Heart right ventricle (tissue), 16 donors: Measurements from ENCODE around the gene BOK. TPM values are rescaled to one million over a fixed set of nuclear protein-coding genes. Genes with fewer than 3 reads are reported as not detected.

ENCODE experiments used
- ATAC-seq, 8 donors: fragments of 200-7000 bp; cut with Tn5 transposase; one replicate each; pipeline ENCODE4 v1.9.1; 2020; ENCODE audit warnings: mild to moderate bottlenecking in 8 of 8, moderate library complexity in 8 of 8, moderate number of reproducible peaks in 1 of 8
- DNase-seq, 2 donors: peaks; one replicate each; pipeline ENCODE4 v3.0.0-alpha.2; 2020
- H3K27ac ChIP-seq, 10 donors: fragments of 200-600 bp; sonication (generic) in 2 of 10; one replicate each; pipeline versions ENCODE4 v1.5.0 to v1.8.0; 2020 to 2022; ENCODE audit warnings: mild to moderate bottlenecking in 3 of 10
- H3K27me3 ChIP-seq, 7 donors: fragments of 200-600 bp; one replicate each; pipeline ENCODE4 v1.8.0; 2021 to 2022; ENCODE audit warnings: mild to moderate bottlenecking in 2 of 7
- H3K36me3 ChIP-seq, 9 donors: fragments of 200-600 bp; sonication (generic) in 1 of 9; one replicate each; pipeline versions ENCODE4 v1.5.0 to v1.8.0; 2020 to 2022; ENCODE audit warnings: mild to moderate bottlenecking in 2 of 9
- H3K4me1 ChIP-seq, 9 donors: fragments of 200-600 bp; sonication (generic) in 1 of 9; one replicate each; pipeline versions ENCODE4 v1.5.0 to v1.8.0; 2020 to 2022; ENCODE audit warnings: mild to moderate bottlenecking in 4 of 9
- H3K4me3 ChIP-seq, 10 donors: fragments of 200-600 bp; sonication (generic) in 2 of 10; one replicate each; pipeline versions ENCODE4 v1.5.0 to v1.8.0; 2020 to 2022; ENCODE audit warnings: mild to moderate bottlenecking in 7 of 10, moderate library complexity in 2 of 10
- H3K9me3 ChIP-seq, 11 donors: fragments of 200-600 bp in 10 of 11; sonication (generic) in 2 of 11; one replicate each; pipeline versions ENCODE4 v1.5.0 to v1.8.0; 2013 to 2022; ENCODE audit warnings: mild to moderate bottlenecking in 2 of 11, control low read depth in 1 of 11, moderate library complexity in 1 of 11
- CTCF ChIP-seq, 9 donors: fragments of 200-600 bp; sonication (generic) in 2 of 9; IDR thresholded peaks; one replicate each; pipeline versions ENCODE4 v1.5.0 to v1.8.0; 2021 to 2022; ENCODE audit warnings: antibody characterized with exemption in 9 of 9, mild to moderate bottlenecking in 5 of 9, moderate library complexity in 1 of 9
- WGBS, 2 donors: extraction: QIAGEN DNeasy Blood & Tissue Kit; methylation state at CpG; one replicate each; pipeline ENCODE4 v1.1.7; 2013; ENCODE audit warnings: inconsistent platforms in 1 of 2; 5-methylcytosine and 5-hydroxymethylcytosine counted together
- intact Hi-C, 10 donors: fragments of 100-400 bp; cut with DNase I; formaldehyde crosslinking; loops; one replicate each; pipeline versions ENCODE4 v1.11.1 to v1.14.2; 2022
- polyA plus RNA-seq, 2 donors: library from polyadenylated mRNA; stranded (reverse); fragments of 200-250 nt; gene quantifications; one replicate each; pipeline ENCODE4 v1.2.3, GENCODE V29; 2013
- total RNA-seq, 10 donors: library from RNA; stranded (reverse); fragmentation: NEBNext Ultra II Directional in 3 of 10; extraction: Animal tissue kit (Norgen Biotek cat#: 25700) in 3 of 10; gene quantifications; one replicate each; pipeline versions ENCODE4 v1.2.1 to v1.2.4, GENCODE V29; 2021 to 2023
- donor health status: Arrhythmogenic right ventricular cardiomyopathy.
- donor health status: ischemic (EF 13 %, LVEDD 7.1; RV severe dilation, severe dysfunction).
- donor health status: healthy with polysubstance abuse.
- donor health status: DM: no; HTN: yes; CAD: no.
- donor health status: DM: no; HTN: no; CAD: no.
- donor health status: ischemic (EF 25% LVEDD 6.9; RV normal size, moderate dysfunction).
- donor health status: ischemic (EF 25% LVEDD 5.7; RV mildly dilated, moderate dysfunction).
- donor health status: healthy.
- donor health status: DM: yes; HTN: yes; CAD: no.
- donor health status: Ischemic cardiomyopathy.
- donor health status: ischemic (EF 35%, LVEDD 5.7; RV mildly dilated, moderate dysfunction).
- donor health status: nonischemic (EF 11% LVEDD 7.7; RV severe dilation, severe dysfunction).
- donor health status: DM: yes; HTN: yes; CAD: no.
- donor health status: PGD.
- donor health status: ischemic (EF 29% LVEDD 5.4; RV normal size, mild dysfunction).
- donor health status: nonischemic (EF 23%, LVEDD 6.1; RV moderate dilation, normal function).

Gene BOK
- total and polyA plus RNA-seq, 12 donors = 1.6 to 15.6 (median 3.3) TPM

GRCh38 chr2:241539616-241540374 lies 18.8 kb upstream of the BOK start:
- no peak overlapping the region for H3K4me3 ChIP-seq
- no peak overlapping the region for H3K27ac ChIP-seq
- H3K36me3 ChIP-seq = no peaks in the 10 kb centered on the region
- H3K27me3 ChIP-seq = peaks cover 0 to 36% (median 10%) of the 10 kb centered on the region in 7 donors
- intact Hi-C loops = no loop called here
- no peak for TF ChIP-seq CTCF (IDR thresholded peaks at IDR 0.05)
- DNase-seq (no peak), ATAC-seq (peak in 1 of 8 donors; percentile 6)
- peaks cover 8 to 22% (median 17%) of the 10 kb centered on the region in 9 donors for H3K4me1 ChIP-seq
- no peaks in the 10 kb centered on the region for H3K9me3 ChIP-seq
- 96 to 97% methylated on average over 11 of the region's 11 CpGs for WGBS, 2 donors

- intact Hi-C loops = no loop called here
- Histone ChIP-seq H3K27ac (peak overlapping the region in 3 of 10 donors; percentile 17 to 51 (median 42)), H3K27me3 (peaks cover 0 to 36% (median 10%) of the 10 kb centered on the region in 7 donors)
Observed at GRCh38 chr2:241540401-241540770, 18.2 kb upstream of the BOK start.

GRCh38 chr2:241540771-241541561 lies 17.6 kb upstream of the BOK start:
- no peaks in the 10 kb centered on the region for H3K36me3 ChIP-seq
- TF ChIP-seq CTCF (IDR thresholded peaks at IDR 0.05) = no peak
- 10% methylated on average over 58 to 68 of the region's 68 CpGs for WGBS, 2 donors
- ATAC-seq (peak; percentile 30 to 77 (median 67)), DNase-seq (peak in 1 of 2 donors; percentile 61)
- peaks cover 0 to 36% (median 10%) of the 10 kb centered on the region in 7 donors for H3K27me3 ChIP-seq
- no peaks in the 10 kb centered on the region for H3K9me3 ChIP-seq
- peak overlapping the region in 9 of 10 donors; percentile 22 to 51 (median 41) for H3K4me3 ChIP-seq
- intact Hi-C loops = no loop called here
- peak overlapping the region in 3 of 10 donors; percentile 17 to 51 (median 42) for H3K27ac ChIP-seq
- peaks cover 8 to 27% (median 17%) of the 10 kb centered on the region in 9 donors for H3K4me1 ChIP-seq

More at GRCh38 chr2:241540401-241540770, 18.2 kb upstream of the BOK start:
- no peak for DNase-seq
- Histone ChIP-seq H3K36me3 (no peaks in the 10 kb centered on the region), H3K4me3 (peak overlapping the region in 9 of 10 donors; percentile 22 to 51 (median 41)), H3K4me1 (peaks cover 8 to 24% (median 17%) of the 10 kb centered on the region in 9 donors), H3K9me3 (no peaks in the 10 kb centered on the region)
- ATAC-seq = peak in 4 of 8 donors; percentile 5 to 58 (median 28)
- 52 to 55% methylated on average over 10 of the region's 10 CpGs for WGBS, 2 donors
- no peak for TF ChIP-seq CTCF (IDR thresholded peaks at IDR 0.05)

- peak overlapping the region in 9 of 10 donors; percentile 22 to 51 (median 41) for H3K4me3 ChIP-seq
- H3K36me3 ChIP-seq = no peaks in the 10 kb centered on the region
- H3K27ac ChIP-seq = no peak overlapping the region
- peaks cover 0 to 40% (median 11%) of the 10 kb centered on the region in 7 donors for H3K27me3 ChIP-seq
- intact Hi-C loops = no loop called here
- WGBS, 2 donors = 13 to 15% methylated on average over 43 to 62 of the region's 62 CpGs
- H3K4me1 ChIP-seq = peaks cover 10 to 33% (median 19%) of the 10 kb centered on the region in 9 donors
- ATAC-seq (peak in 6 of 8 donors; percentile 8 to 51 (median 28)), DNase-seq (no peak)
- TF ChIP-seq CTCF (IDR thresholded peaks at IDR 0.05) = no peak
- H3K9me3 ChIP-seq = no peaks in the 10 kb centered on the region
Observed at GRCh38 chr2:241541564-241542277, 16.8 kb upstream of the BOK start.
